NCI-H526 (cell line): ENCODE results near the gene SYNGAP1.
A peak's percentile ranks its signal among the peaks of the same experiment; 100 is the strongest.

ENCODE experiments used
- DNase-seq, 2 experiments: peaks; one replicate each; lab custom pipeline; 2025; lab: John Stamatoyannopoulos, UW

Gene SYNGAP1

GRCh38 chr6:33438978-33439594 lies 19.2 kb downstream of the SYNGAP1 start:
- DNase-seq = no peak

GRCh38 chr6:33439956-33440648 lies 20.2 kb downstream of the SYNGAP1 start:
- DNase-seq = no peak

GRCh38 chr6:33440649-33441309 lies 20.9 kb downstream of the SYNGAP1 start:
- no peak for DNase-seq

- no peak for DNase-seq
These were observed 21.6 kb downstream of the SYNGAP1 start for GRCh38 chr6:33441457-33441856.

GRCh38 chr6:33442283-33442682 lies 22.4 kb downstream of the SYNGAP1 start:
- DNase-seq = no peak

GRCh38 chr6:33443025-33443424 lies 23.2 kb downstream of the SYNGAP1 start:
- DNase-seq = no peak

GRCh38 chr6:33443619-33444504 lies 24.0 kb downstream of the SYNGAP1 start:
- no peak for DNase-seq

GRCh38 chr6:33445119-33445603 lies 25.3 kb downstream of the SYNGAP1 start:
- no peak for DNase-seq

GRCh38 chr6:33446356-33446755 lies 26.5 kb downstream of the SYNGAP1 start:
- no peak for DNase-seq

- no peak for DNase-seq
These were observed 30.6 kb downstream of the SYNGAP1 start for GRCh38 chr6:33450434-33450833.

- DNase-seq = no peak
These were observed 31.7 kb downstream of the SYNGAP1 start for GRCh38 chr6:33451606-33452005.

GRCh38 chr6:33452496-33452895 lies 32.6 kb downstream of the SYNGAP1 start:
- no peak for DNase-seq

- DNase-seq = no peak
These were observed 33.6 kb downstream of the SYNGAP1 start for GRCh38 chr6:33453393-33454008.

GRCh38 chr6:33454009-33454946 lies 34.4 kb downstream of the SYNGAP1 start, which contains the start of gene ZBTB9:
Gene ZBTB9, plus strand, starts transcription at chr6:33454576. Its CDS starts 525 bp downstream, at chr6:33455101.
- peak; percentile 89 to 97 for DNase-seq

GRCh38 chr6:33455051-33455450 lies 35.2 kb downstream of the SYNGAP1 start:
- DNase-seq = no peak

- DNase-seq = no peak
These were observed 36.3 kb downstream of the SYNGAP1 start for GRCh38 chr6:33456156-33456555.

GRCh38 chr6:33458676-33459075 lies 38.8 kb downstream of the SYNGAP1 start:
- no peak for DNase-seq

- DNase-seq = no peak
These were observed 39.4 kb downstream of the SYNGAP1 start for GRCh38 chr6:33459226-33459625.

GRCh38 chr6:33466075-33466735 lies 46.3 kb downstream of the SYNGAP1 start:
- no peak for DNase-seq

GRCh38 chr6:33467091-33467490 lies 47.2 kb downstream of the SYNGAP1 start:
- DNase-seq = no peak
